Measurements from ENCODE around the gene CRB2. TPM values are rescaled to one million over a fixed set of nuclear protein-coding genes. Genes with fewer than 3 reads are reported as not detected.

CRB2 gene
- total and polyA plus RNA-seq, 2 of the 4 experiments (the other 2 are of a cell fraction): not detected

- Histone ChIP-seq H3K14ac (replicated peaks; ENCODE audit: low read depth, low read length) (no peak overlapping the region), H3K9ac (ENCODE audit: low read depth, low read length) (no peak overlapping the region), H3K4me1 (ENCODE audit: control insufficient read depth, insufficient read depth, low read length) (no peaks in the 10 kb centered on the region), H3K27ac (ENCODE audit: insufficient read depth, low read length) (no peak overlapping the region), H2AK5ac (ENCODE audit: low read depth, low read length) (no peak overlapping the region), H3K36me3 (ENCODE audit: control insufficient read depth, insufficient read depth, low read length) (no peaks in the 10 kb centered on the region), H3K79me1 (ENCODE audit: low read depth in 1 of 2, low read length in 2 of 2) (no peaks in the 10 kb centered on the region), H2AK9ac (replicated peaks; ENCODE audit: low read depth, low read length, poor library complexity) (no peak overlapping the region), H3K23ac (ENCODE audit: low read depth, low read length) (no peak overlapping the region), H2BK20ac (ENCODE audit: low read depth, low read length) (no peak overlapping the region), H3K27me3 (ENCODE audit: control insufficient read depth, insufficient read depth, low read length) (peaks cover 17% of the 10 kb centered on the region), H3K18ac (ENCODE audit: low read depth, low read length) (no peak overlapping the region), H2AFZ (replicated peaks; ENCODE audit: low read length, poor library complexity) (no peak overlapping the region), H3K4me3 (ENCODE audit: insufficient read depth, low read depth, low read length) (no peak overlapping the region), H3K9me1 (ENCODE audit: insufficient read depth, low read length) (peaks cover 4% of the 10 kb centered on the region), H4K91ac (ENCODE audit: insufficient read depth, low read depth, low read length) (no peak overlapping the region), H4K5ac (ENCODE audit: low read depth, low read length) (no peak overlapping the region), H2BK5ac (ENCODE audit: low read depth, low read length, poor library complexity, severe bottlenecking) (no peak overlapping the region), H3K4ac (ENCODE audit: low read depth, low read length) (no peak overlapping the region), H3K9me3 (ENCODE audit: control insufficient read depth, insufficient read depth, low read length) (no peaks in the 10 kb centered on the region), H4K8ac (ENCODE audit: low read depth in 2 of 2, low read length in 2 of 2) (no peak overlapping the region), H2BK120ac (ENCODE audit: low read depth, low read length) (no peak overlapping the region), H2BK15ac (ENCODE audit: low read depth, low read length) (no peak overlapping the region), H4K20me1 (ENCODE audit: insufficient read depth, low read length) (peaks cover 3% of the 10 kb centered on the region; the same call in 1 of the 2 replicates), H3K4me2 (ENCODE audit: low read depth, low read length) (no peak overlapping the region), H3K56ac (ENCODE audit: extremely low read depth, insufficient read depth, low read length) (no peak overlapping the region)
- POLR2A ChIA-PET (ENCODE audit: unreplicated experiment): interaction anchor here (0.6 kb wide), 1 partner anchor 130 kb away, joined by 3 read pairs; no protein-coding TSS in a partner anchor
- TF ChIP-seq CHD1 (IDR thresholded peaks at IDR 0.05; ENCODE audit: low read depth, low read length) (no peak), MAZ (IDR thresholded peaks at IDR 0.05; ENCODE audit: borderline replicate concordance, low read depth, low read length) (no peak), RFX5 (IDR thresholded peaks at IDR 0.05; ENCODE audit: low read depth, low read length) (no peak), CTCF (conservative IDR thresholded peaks at IDR 0.05; ENCODE audit: low read depth, low read length) (no peak), USF2 (IDR thresholded peaks at IDR 0.05; ENCODE audit: low read depth, low read length) (no peak), BHLHE40 (IDR thresholded peaks at IDR 0.05; ENCODE audit: low read depth, low read length) (no peak), RCOR1 (IDR thresholded peaks at IDR 0.05; ENCODE audit: insufficient replicate concordance, low read length) (no peak), FOS (IDR thresholded peaks at IDR 0.05; ENCODE audit: low read depth, low read length) (no peak), ELK1 (IDR thresholded peaks at IDR 0.05; ENCODE audit: borderline replicate concordance, low read depth, low read length) (no peak), POLR2A (IDR thresholded peaks at IDR 0.05; ENCODE audit: low read depth, low read length) (no peak), NFE2L2 (IDR thresholded peaks at IDR 0.05; ENCODE audit: low read depth, low read length) (no peak), MAFK (IDR thresholded peaks at IDR 0.05; ENCODE audit: low read depth, low read length) (no peak)
- CTCF ChIA-PET: no interaction called here
- dilution Hi-C loops (cut with HindIII; ENCODE audit: low sequenced_read_pairs, unreplicated experiment): no loop called here
- intact Hi-C loops (cut with micrococcal nuclease): loop anchor here (2.0 kb wide), 1 partner anchor 116 kb away; no protein-coding TSS in a partner anchor
- DNase-seq (no peak), ATAC-seq (ENCODE audit: low read depth) (no peak)
- in situ Hi-C loops (cut with MboI; ENCODE audit: low sequenced_read_pairs): loop anchor here (25.0 kb wide), 1 partner anchor 507 kb away; the partner anchor contains the start of gene PDCL
- no TSS peak for BruUV-seq (replicated peaks)
- WGBS, 2 experiments (ENCODE audit: extremely low coverage in 2 of 2, insufficient read length in 1 of 2): 83% methylated on average over 1 of the region's 9 CpGs; no CpG with 5 or more reads in 1 of the 2 experiments
These were observed 11.6 kb upstream of the CRB2 start for GRCh38 chr9:123344192-123344949.

All from IMR-90 (cell line).